Right lobe of liver (tissue), 6 donors: ENCODE measurements around the gene LDB2. TPM values are rescaled to one million over a fixed set of nuclear protein-coding genes. Genes with fewer than 3 reads are reported as not detected.

Experiments
- ATAC-seq, 4 donors: fragments of 200-7000 bp; cut with Tn5 transposase; one replicate each; pipeline ENCODE4 v1.9.1; 2020; ENCODE audit warnings: mild to moderate bottlenecking in 4 of 4, moderate library complexity in 4 of 4
- DNase-seq, 3 donors: peaks; one replicate each; pipeline ENCODE4 v3.0.0-alpha.2; 2020
- H3K27ac ChIP-seq, 3 donors: fragments of 200-600 bp; one replicate each; pipeline ENCODE4 v1.8.0; 2022
- H3K27me3 ChIP-seq, 2 donors: fragments of 200-600 bp; one replicate each; pipeline ENCODE4 v1.8.0; 2022
- H3K36me3 ChIP-seq, 4 donors: fragments of 200-600 bp; sonication (generic) in 1 of 4; one replicate each; pipeline versions ENCODE4 v1.5.1 to v1.8.0; 2017 to 2022; ENCODE audit warnings: control low read depth in 1 of 4
- H3K4me1 ChIP-seq, 4 donors: fragments of 200-600 bp; sonication (generic) in 1 of 4; one replicate each; pipeline versions ENCODE4 v1.5.1 to v1.8.0; 2017 to 2022; ENCODE audit warnings: control low read depth in 1 of 4
- H3K4me3 ChIP-seq, 3 donors: fragments of 200-600 bp; one replicate each; pipeline ENCODE4 v1.8.0; 2022
- H3K9me3 ChIP-seq, 4 donors: fragments of 200-600 bp; sonication (generic) in 1 of 4; one replicate each; pipeline versions ENCODE4 v1.5.1 to v1.8.0; 2017 to 2022; ENCODE audit warnings: control low read depth in 1 of 4
- CTCF ChIP-seq, 4 donors: fragments of 200-600 bp in 3 of 4; fragments of 450-650 bp in 1 of 4; IDR thresholded peaks; one replicate each; pipeline versions ENCODE4 v1.5.1 to v1.8.0; 2016 to 2022; ENCODE audit warnings: antibody characterized with exemption in 4 of 4, mild to moderate bottlenecking in 2 of 4
- POLR2A ChIP-seq: fragments of 450-650 bp; IDR thresholded peaks from one replicate; pipeline ENCODE4 v1.6.1; 2017; ENCODE audit warnings: antibody characterized with exemption, mild to moderate bottlenecking
- WGBS: methylation state at CpG from one replicate; pipeline ENCODE4 v1.1.6; 2018; ENCODE audit warnings: low coverage, low lambda C conversion rate; ENCODE audit not compliant: insufficient coverage; ENCODE audit errors: missing lambda C conversion rate; 5-methylcytosine and 5-hydroxymethylcytosine counted together
- intact Hi-C, 2 donors: fragments of 100-400 bp; cut with DNase I; formaldehyde crosslinking; loops; one replicate each; pipeline versions ENCODE4 v1.11.2 to v1.14.1; 2022
- total RNA-seq, 6 experiments: library from RNA; depleted of rRNA in 2 of 6; stranded (reverse); fragments of >200 nt in 2 of 6; fragmentation: NEBNext Ultra II Directional in 3 of 6; extraction: Animal tissue kit (Norgen Biotek cat#: 25700) in 3 of 6; gene quantifications; one replicate each; pipeline versions ENCODE4 v1.1.0 to v1.2.4, GENCODE V29; 2016 to 2023
- donor health status: DM: no; HTN: yes; CAD: no.
- donor health status: DM: no; HTN: no; CAD: no.
- donor health status: DM: no; HTN: no; CAD: no.
- donor health status: DM: no; HTN: yes; CAD: no.
- donor health status: DM: no; HTN: yes; CAD: no.

The LDB2 gene
- total RNA-seq, 6 experiments from 2014 or later, result 11.4 to 26.6 (median 17.3) TPM

GRCh38 chr4:16687845-16688244 is 210.6 kb downstream of the LDB2 start:
- intact Hi-C loops, result no loop called here

GRCh38 chr4:16687011-16687410 is 211.4 kb downstream of the LDB2 start:
- no peaks in the 10 kb centered on the region for H3K36me3 ChIP-seq
- no peak overlapping the region for H3K27ac ChIP-seq
- TF ChIP-seq POLR2A, result no peak
- no peak for TF ChIP-seq CTCF (IDR thresholded peaks at IDR 0.05)
- no peaks in the 10 kb centered on the region for H3K4me1 ChIP-seq
- no peak for DNase-seq
- intact Hi-C loops, result no loop called here
- no peaks in the 10 kb centered on the region for H3K9me3 ChIP-seq
- WGBS, result 59% methylated on average over 2 of the region's 2 CpGs
- H3K27me3 ChIP-seq, result no peaks in the 10 kb centered on the region
- no peak for ATAC-seq
- H3K4me3 ChIP-seq, result no peak overlapping the region

More at GRCh38 chr4:16687845-16688244, 210.6 kb downstream of the LDB2 start:
- no peak overlapping the region for H3K27ac ChIP-seq
- no peaks in the 10 kb centered on the region for H3K27me3 ChIP-seq
- no peak for TF ChIP-seq POLR2A
- TF ChIP-seq CTCF (IDR thresholded peaks at IDR 0.05), result no peak
- no peaks in the 10 kb centered on the region for H3K36me3 ChIP-seq
- 79% methylated on average over 3 of the region's 3 CpGs for WGBS
- no peak overlapping the region for H3K4me3 ChIP-seq
- no peak for ATAC-seq
- H3K9me3 ChIP-seq, result no peaks in the 10 kb centered on the region
- H3K4me1 ChIP-seq, result no peaks in the 10 kb centered on the region
- DNase-seq, result no peak

GRCh38 chr4:16686195-16686594 is 212.2 kb downstream of the LDB2 start:
- no peak for DNase-seq
- Histone ChIP-seq H3K27me3 (no peaks in the 10 kb centered on the region), H3K4me1 (no peaks in the 10 kb centered on the region), H3K27ac (no peak overlapping the region), H3K4me3 (no peak overlapping the region), H3K36me3 (no peaks in the 10 kb centered on the region), H3K9me3 (no peaks in the 10 kb centered on the region)
- 64% methylated on average over 2 of the region's 2 CpGs for WGBS
- TF ChIP-seq CTCF (IDR thresholded peaks at IDR 0.05), result no peak
- no peak for TF ChIP-seq POLR2A
- intact Hi-C loops, result no loop called here
- ATAC-seq, result no peak

GRCh38 chr4:16685536-16685935 is 212.9 kb downstream of the LDB2 start:
- 64% methylated on average over 3 of the region's 8 CpGs for WGBS
- Histone ChIP-seq H3K36me3 (no peaks in the 10 kb centered on the region), H3K27me3 (no peaks in the 10 kb centered on the region), H3K4me3 (no peak overlapping the region), H3K27ac (no peak overlapping the region), H3K4me1 (no peaks in the 10 kb centered on the region), H3K9me3 (no peaks in the 10 kb centered on the region)
- intact Hi-C loops, result no loop called here
- DNase-seq, result no peak
- TF ChIP-seq CTCF (IDR thresholded peaks at IDR 0.05) (no peak), POLR2A (no peak)
- ATAC-seq, result no peak

- Histone ChIP-seq H3K4me3 (no peak overlapping the region), H3K36me3 (no peaks in the 10 kb centered on the region), H3K27ac (no peak overlapping the region), H3K4me1 (no peaks in the 10 kb centered on the region), H3K27me3 (no peaks in the 10 kb centered on the region), H3K9me3 (no peaks in the 10 kb centered on the region)
- DNase-seq (no peak), ATAC-seq (no peak)
- intact Hi-C loops, result no loop called here
- TF ChIP-seq POLR2A, result no peak
- TF ChIP-seq CTCF (IDR thresholded peaks at IDR 0.05), result no peak
- 74% methylated on average over 3 of the region's 3 CpGs for WGBS
Measured at GRCh38 chr4:16684935-16685334, 213.5 kb downstream of the LDB2 start.
